Stimulated activated CD8-positive, alpha-beta memory T cell treated with anti-CD3 and anti-CD28 coated beads, Interleukin-15, amount 100 ng/mL, for 24 hours (primary cell): ENCODE data around the gene SYN1.
"Not testable (repeated sequence)": the region's sequence is repeated elsewhere in the genome, so short reads cannot be mapped to it uniquely, and the experiment has no call there.

ENCODE experiments used
- DNase-seq: peaks from one replicate; pipeline ENCODE4 v3.0.0-alpha.2; 2020; ENCODE audit warnings: low read depth

SYN1 gene

GRCh38 chrX:47633689-47634590 lies 14.3 kb upstream of the SYN1 start:
- no peak for DNase-seq

GRCh38 chrX:47632666-47633065 lies 13.0 kb upstream of the SYN1 start:
- no peak for DNase-seq

- DNase-seq, result no peak
Measured at GRCh38 chrX:47631676-47632075, 12.0 kb upstream of the SYN1 start.

- no peak for DNase-seq
Measured at GRCh38 chrX:47629419-47630200, 10.0 kb upstream of the SYN1 start, which contains the start of gene CFP. Gene CFP (minus strand): TSS chrX:47629930. CDS start chrX:47629844, 86 bp downstream.

- no peak for DNase-seq
Measured at GRCh38 chrX:47628982-47629381, 9.3 kb upstream of the SYN1 start.

GRCh38 chrX:47625365-47625764 lies 5.7 kb upstream of the SYN1 start:
- no peak for DNase-seq

GRCh38 chrX:47623540-47624027 lies 3.9 kb upstream of the SYN1 start:
- peak; percentile 25 for DNase-seq

- DNase-seq, result no peak
Measured at GRCh38 chrX:47621851-47622250, 2.2 kb upstream of the SYN1 start.

GRCh38 chrX:47620303-47620685 lies 637 bp upstream of the SYN1 start:
- DNase-seq, result no peak

- no peak for DNase-seq
Measured at GRCh38 chrX:47618923-47619485, 653 bp downstream of the SYN1 start.

GRCh38 chrX:47614618-47615017 lies 5.0 kb downstream of the SYN1 start:
- no peak for DNase-seq

- no peak for DNase-seq
Measured at GRCh38 chrX:47613082-47613481, 6.6 kb downstream of the SYN1 start.

- DNase-seq, result no peak
Measured at GRCh38 chrX:47612418-47612817, 7.2 kb downstream of the SYN1 start.

GRCh38 chrX:47611926-47612325 lies 7.7 kb downstream of the SYN1 start:
- DNase-seq, result no peak

- DNase-seq, result no peak
Measured at GRCh38 chrX:47611489-47611888, 8.2 kb downstream of the SYN1 start.

GRCh38 chrX:47610511-47610910 lies 9.1 kb downstream of the SYN1 start:
- no peak for DNase-seq

GRCh38 chrX:47608130-47608810 lies 11.4 kb downstream of the SYN1 start:
- DNase-seq, result no peak

- DNase-seq, result no peak
Measured at GRCh38 chrX:47607091-47607490, 12.6 kb downstream of the SYN1 start.

- DNase-seq, result no peak
Measured at GRCh38 chrX:47605024-47605423, 14.6 kb downstream of the SYN1 start.

GRCh38 chrX:47603125-47603524 lies 16.5 kb downstream of the SYN1 start:
- not testable (repeated sequence) for DNase-seq

- no peak for DNase-seq
Measured at GRCh38 chrX:47597222-47597621, 22.4 kb downstream of the SYN1 start.

- DNase-seq, result no peak
Measured at GRCh38 chrX:47596256-47596655, 23.4 kb downstream of the SYN1 start.
